SK-N-SH treated with all-trans-retinoic acid at 6 μM for 48 hours (cell line): ENCODE results near the gene HTR1B.

ENCODE experiments used
- ATAC-seq: fragments of 200-7000 bp; cut with Tn5 transposase; 3 replicates; pipeline ENCODE4 v1.9.1; 2020; ENCODE audit warnings: mild to moderate bottlenecking, moderate library complexity
- ARNTL ChIP-seq: fragments of 450-650 bp; formaldehyde crosslinking; IDR thresholded peaks from 2 replicates; pipeline ENCODE4 v1.5.0; 2020; ENCODE audit warnings: low read depth, mild to moderate bottlenecking, moderate library complexity, borderline replicate concordance
- BACH2 ChIP-seq: fragments of 250-450 bp; sonication (Bioruptor Pico); IDR thresholded peaks from 2 replicates; pipeline ENCODE4 v1.9.0; 2021; ENCODE audit warnings: mild to moderate bottlenecking, borderline replicate concordance
- CREB5 ChIP-seq: fragments of 250-450 bp; sonication (Bioruptor Pico); IDR thresholded peaks from 2 replicates; pipeline ENCODE4 v1.5.1; 2020; ENCODE audit warnings: low read depth, mild to moderate bottlenecking, moderate library complexity
- CSDC2 ChIP-seq: fragments of 250-450 bp; sonication (Bioruptor Pico); IDR thresholded peaks from 2 replicates; pipeline ENCODE4 v1.5.0; 2020; ENCODE audit warnings: mild to moderate bottlenecking, moderate library complexity
- ESRRG ChIP-seq: fragments of 250-450 bp; sonication (Bioruptor Pico); IDR thresholded peaks from 2 replicates; pipeline ENCODE4 v1.6.1; 2021; ENCODE audit warnings: mild to moderate bottlenecking
- GLIS3 ChIP-seq: fragments of 250-450 bp; sonication (Bioruptor Pico); IDR thresholded peaks from 2 replicates; pipeline ENCODE4 v1.5.0; 2020; ENCODE audit warnings: mild to moderate bottlenecking, moderate library complexity
- ISL1 ChIP-seq: fragments of 250-450 bp; sonication (Bioruptor Pico); IDR thresholded peaks from 2 replicates; pipeline ENCODE4 v2.1.2; 2022; ENCODE audit warnings: mild to moderate bottlenecking, moderate library complexity
- OSR1 ChIP-seq: fragments of 250-450 bp; sonication (Bioruptor Pico); IDR thresholded peaks from 2 replicates; pipeline ENCODE4 v1.8.0; 2022; ENCODE audit warnings: moderate library complexity, mild to moderate bottlenecking, inconsistent platforms
- POU6F1 ChIP-seq: fragments of 250-450 bp; sonication (Bioruptor Pico); IDR thresholded peaks from 2 replicates; pipeline ENCODE4 v1.8.0; 2021; ENCODE audit warnings: low read depth, mild to moderate bottlenecking, moderate library complexity, borderline replicate concordance
- PPARA ChIP-seq: fragments of 250-450 bp; sonication (Bioruptor Pico); IDR thresholded peaks from 2 replicates; pipeline ENCODE4 v1.5.0; 2020; ENCODE audit warnings: mild to moderate bottlenecking, borderline replicate concordance
- RARB ChIP-seq: fragments of 250-450 bp; sonication (Bioruptor Pico); IDR thresholded peaks from 2 replicates; pipeline ENCODE4 v1.8.0; 2021; ENCODE audit warnings: mild to moderate bottlenecking, moderate library complexity
- SNAI2 ChIP-seq: fragments of 250-450 bp; sonication (Bioruptor Pico); IDR thresholded peaks from 2 replicates; pipeline ENCODE4 v1.5.0; 2020; ENCODE audit warnings: mild to moderate bottlenecking, moderate library complexity
- TCF4 ChIP-seq: fragments of 250-450 bp; sonication (Bioruptor Pico); IDR thresholded peaks from 2 replicates; pipeline ENCODE4 v1.8.0; 2021; ENCODE audit warnings: mild to moderate bottlenecking, moderate library complexity, borderline replicate concordance
- TOX ChIP-seq: fragments of 250-450 bp; sonication (Bioruptor Pico); IDR thresholded peaks from 2 replicates; pipeline ENCODE4 v1.8.0; 2021; ENCODE audit warnings: mild to moderate bottlenecking, moderate library complexity, borderline replicate concordance
- TSHZ2 ChIP-seq: fragments of 250-450 bp; sonication (Bioruptor Pico); IDR thresholded peaks from 2 replicates; pipeline ENCODE4 v1.5.0; 2020; ENCODE audit warnings: mild to moderate bottlenecking, moderate library complexity
- ZC3H10 ChIP-seq: fragments of 250-450 bp; sonication (Bioruptor Pico); IDR thresholded peaks from 2 replicates; pipeline ENCODE4 v1.5.1; 2021; ENCODE audit warnings: mild to moderate bottlenecking, moderate library complexity
- ZFP3 ChIP-seq: fragments of 250-450 bp; sonication (Bioruptor Pico); IDR thresholded peaks from 2 replicates; pipeline ENCODE4 v1.5.0; 2020; ENCODE audit warnings: mild to moderate bottlenecking, moderate library complexity
- ZFP30 ChIP-seq: fragments of 450-650 bp; formaldehyde crosslinking; IDR thresholded peaks from 2 replicates; pipeline ENCODE4 v1.5.0; 2022; ENCODE audit warnings: mild to moderate bottlenecking, moderate library complexity
- ZNF565 ChIP-seq: fragments of 450-650 bp; formaldehyde crosslinking; conservative IDR thresholded peaks from 2 replicates; pipeline ENCODE4 v1.5.0; 2020; ENCODE audit warnings: low read depth, mild to moderate bottlenecking, moderate library complexity
- ZNF70 ChIP-seq: fragments of 450-650 bp; formaldehyde crosslinking; IDR thresholded peaks from 2 replicates; pipeline ENCODE4 v1.5.0; 2020; ENCODE audit warnings: mild to moderate bottlenecking, moderate library complexity
- ZNF8 ChIP-seq: fragments of 450-650 bp; formaldehyde crosslinking; IDR thresholded peaks from 2 replicates; pipeline ENCODE4 v1.5.0; 2020; ENCODE audit warnings: mild to moderate bottlenecking, moderate library complexity
- TF ChIP-seq, protein P1 (sequence below): fragments of 250-450 bp; sonication (Bioruptor Pico); IDR thresholded peaks from 2 replicates; pipeline ENCODE4 v1.5.1; 2021; ENCODE audit warnings: mild to moderate bottlenecking, moderate library complexity
- TF ChIP-seq, protein P2 (sequence below): fragments of 250-450 bp; sonication (Bioruptor Pico); IDR thresholded peaks from 2 replicates; pipeline ENCODE4 v1.8.0; 2020; ENCODE audit warnings: mild to moderate bottlenecking, moderate library complexity, borderline replicate concordance

The HTR1B gene

DNA sequence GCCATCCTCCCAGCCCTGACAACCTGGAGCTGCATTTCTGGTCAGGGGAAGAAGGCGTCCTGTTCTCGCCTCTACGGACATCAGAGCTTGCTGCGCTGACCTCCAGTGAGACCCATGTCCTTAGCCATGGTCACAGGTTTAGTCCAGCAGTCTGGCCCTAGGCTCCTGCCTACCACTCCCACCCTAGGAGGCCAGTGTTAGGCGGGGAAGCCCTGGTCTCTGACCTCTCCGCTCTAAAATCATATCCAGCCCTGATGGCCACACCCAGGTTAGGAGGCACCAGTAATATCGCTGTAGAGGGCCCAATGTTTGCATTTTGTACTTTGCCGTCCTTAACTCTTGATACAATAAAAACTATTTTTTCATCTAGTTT, 1.2 kb upstream of the HTR1B start:
- ATAC-seq, result no peak
- no peak for TF ChIP-seq ZNF565 (CRISPR knock-in tag)
- TF ChIP-seq, protein P1, sequence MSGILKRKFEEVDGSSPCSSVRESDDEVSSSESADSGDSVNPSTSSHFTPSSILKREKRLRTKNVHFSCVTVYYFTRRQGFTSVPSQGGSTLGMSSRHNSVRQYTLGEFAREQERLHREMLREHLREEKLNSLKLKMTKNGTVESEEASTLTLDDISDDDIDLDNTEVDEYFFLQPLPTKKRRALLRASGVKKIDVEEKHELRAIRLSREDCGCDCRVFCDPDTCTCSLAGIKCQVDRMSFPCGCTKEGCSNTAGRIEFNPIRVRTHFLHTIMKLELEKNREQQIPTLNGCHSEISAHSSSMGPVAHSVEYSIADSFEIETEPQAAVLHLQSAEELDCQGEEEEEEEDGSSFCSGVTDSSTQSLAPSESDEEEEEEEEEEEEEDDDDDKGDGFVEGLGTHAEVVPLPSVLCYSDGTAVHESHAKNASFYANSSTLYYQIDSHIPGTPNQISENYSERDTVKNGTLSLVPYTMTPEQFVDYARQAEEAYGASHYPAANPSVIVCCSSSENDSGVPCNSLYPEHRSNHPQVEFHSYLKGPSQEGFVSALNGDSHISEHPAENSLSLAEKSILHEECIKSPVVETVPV, result no peak
- no peak for TF ChIP-seq POU6F1 (CRISPR knock-in tag)
- TF ChIP-seq ISL1 (CRISPR knock-in tag), result no peak
- no peak for TF ChIP-seq CSDC2 (CRISPR knock-in tag)
- no peak for TF ChIP-seq PPARA (CRISPR knock-in tag)
- TF ChIP-seq ZFP30 (CRISPR knock-in tag), result no peak
- TF ChIP-seq OSR1 (CRISPR knock-in tag), result no peak
- no peak for TF ChIP-seq GLIS3 (CRISPR knock-in tag)
- TF ChIP-seq TCF4 (CRISPR knock-in tag), result no peak
- TF ChIP-seq SNAI2 (CRISPR knock-in tag), result no peak
- no peak for TF ChIP-seq CREB5 (CRISPR knock-in tag)
- TF ChIP-seq, protein P2, sequence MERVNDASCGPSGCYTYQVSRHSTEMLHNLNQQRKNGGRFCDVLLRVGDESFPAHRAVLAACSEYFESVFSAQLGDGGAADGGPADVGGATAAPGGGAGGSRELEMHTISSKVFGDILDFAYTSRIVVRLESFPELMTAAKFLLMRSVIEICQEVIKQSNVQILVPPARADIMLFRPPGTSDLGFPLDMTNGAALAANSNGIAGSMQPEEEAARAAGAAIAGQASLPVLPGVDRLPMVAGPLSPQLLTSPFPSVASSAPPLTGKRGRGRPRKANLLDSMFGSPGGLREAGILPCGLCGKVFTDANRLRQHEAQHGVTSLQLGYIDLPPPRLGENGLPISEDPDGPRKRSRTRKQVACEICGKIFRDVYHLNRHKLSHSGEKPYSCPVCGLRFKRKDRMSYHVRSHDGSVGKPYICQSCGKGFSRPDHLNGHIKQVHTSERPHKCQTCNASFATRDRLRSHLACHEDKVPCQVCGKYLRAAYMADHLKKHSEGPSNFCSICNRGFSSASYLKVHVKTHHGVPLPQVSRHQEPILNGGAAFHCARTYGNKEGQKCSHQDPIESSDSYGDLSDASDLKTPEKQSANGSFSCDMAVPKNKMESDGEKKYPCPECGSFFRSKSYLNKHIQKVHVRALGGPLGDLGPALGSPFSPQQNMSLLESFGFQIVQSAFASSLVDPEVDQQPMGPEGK (CRISPR knock-in tag), result no peak
- no peak for TF ChIP-seq BACH2 (CRISPR knock-in tag)
- no peak for TF ChIP-seq TOX
- no peak for TF ChIP-seq ZC3H10
- no peak for TF ChIP-seq ZNF8 (CRISPR knock-in tag)
- TF ChIP-seq ARNTL (CRISPR knock-in tag), result no peak
- TF ChIP-seq TSHZ2, result no peak

- ATAC-seq, result peak; percentile 38
- TF ChIP-seq TCF4 (CRISPR knock-in tag) (no peak), RARB (CRISPR knock-in tag) (no peak), ZNF8 (CRISPR knock-in tag) (no peak), CREB5 (CRISPR knock-in tag) (no peak), ZNF565 (CRISPR knock-in tag) (no peak), ZNF70 (no peak), ARNTL (CRISPR knock-in tag) (no peak), ISL1 (CRISPR knock-in tag) (no peak), TOX (no peak), GLIS3 (CRISPR knock-in tag) (no peak), PPARA (CRISPR knock-in tag) (no peak), ZFP30 (CRISPR knock-in tag) (no peak), ZFP3 (CRISPR knock-in tag) (no peak), ESRRG (CRISPR knock-in tag) (no peak), SNAI2 (CRISPR knock-in tag) (no peak)
- TF ChIP-seq, protein P1, result no peak
Observed at GRCh38 chr6:77463861-77464494, 687 bp upstream of the HTR1B start.
